ENCODE measurements around the gene LAMC2.

Gene LAMC2

DNA sequence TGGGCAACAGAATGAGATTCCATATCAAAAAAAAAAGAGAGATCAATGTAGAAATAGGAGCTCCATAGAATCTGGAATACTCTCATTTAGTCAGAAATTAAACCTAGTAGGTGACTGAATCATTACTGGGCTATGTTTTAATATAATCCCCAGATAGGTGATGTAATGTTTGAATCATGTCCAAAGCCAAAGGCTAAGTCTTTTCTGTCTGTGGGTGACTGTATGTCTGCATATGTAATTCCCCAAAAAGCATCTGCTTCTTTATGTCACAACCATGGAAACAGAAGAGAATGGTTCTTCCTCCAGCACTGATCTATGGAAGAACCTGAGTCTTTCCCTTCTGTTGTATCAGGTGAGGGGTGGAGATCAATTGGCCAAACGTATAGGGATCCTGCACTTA is 5.8 kb downstream of the LAMC2 start:
- H3K36me3 ChIP-seq (ENCODE audit: control insufficient read depth in 2 of 2, insufficient read depth in 2 of 2, low read length in 2 of 2) = no peaks in the 10 kb centered on the region
- peaks cover 2 to 3% of the 10 kb centered on the region in 2 donors for H3K4me1 ChIP-seq (ENCODE audit: control insufficient read depth in 2 of 2, insufficient read depth in 2 of 2, low read length in 2 of 2)
- H3K27ac ChIP-seq (ENCODE audit: low read depth in 2 of 2, low read length in 2 of 2) = no peak overlapping the region
- H3K27me3 ChIP-seq (ENCODE audit: control insufficient read depth in 2 of 2, insufficient read depth in 2 of 2, low read length in 2 of 2) = no peaks in the 10 kb centered on the region
- H3K9me3 ChIP-seq (ENCODE audit: control insufficient read depth in 2 of 2, low read length in 2 of 2) = no peaks in the 10 kb centered on the region
- H3K9ac ChIP-seq (ENCODE audit: low read depth in 1 of 2, low read length in 2 of 2) = no peak overlapping the region
- H3K4me3 ChIP-seq (ENCODE audit: low read length in 2 of 2) = no peak overlapping the region

- Histone ChIP-seq H3K27ac (ENCODE audit: low read depth in 2 of 2, low read length in 2 of 2) (no peak overlapping the region), H3K27me3 (ENCODE audit: control insufficient read depth in 2 of 2, insufficient read depth in 2 of 2, low read length in 2 of 2) (no peaks in the 10 kb centered on the region), H3K36me3 (ENCODE audit: control insufficient read depth in 2 of 2, insufficient read depth in 2 of 2, low read length in 2 of 2) (no peaks in the 10 kb centered on the region), H3K9ac (ENCODE audit: low read depth in 1 of 2, low read length in 2 of 2) (no peak overlapping the region), H3K4me1 (ENCODE audit: control insufficient read depth in 2 of 2, insufficient read depth in 2 of 2, low read length in 2 of 2) (peaks cover 0 to 3% of the 10 kb centered on the region in 2 donors), H3K4me3 (ENCODE audit: low read length in 2 of 2) (no peak overlapping the region), H3K9me3 (ENCODE audit: control insufficient read depth in 2 of 2, low read length in 2 of 2) (no peaks in the 10 kb centered on the region)
Observed at GRCh38 chr1:183193963-183194525, 8.0 kb downstream of the LAMC2 start.

- Histone ChIP-seq H3K9me3 (ENCODE audit: control insufficient read depth in 2 of 2, low read length in 2 of 2) (no peaks in the 10 kb centered on the region), H3K36me3 (ENCODE audit: control insufficient read depth in 2 of 2, insufficient read depth in 2 of 2, low read length in 2 of 2) (no peaks in the 10 kb centered on the region), H3K27ac (ENCODE audit: low read depth in 2 of 2, low read length in 2 of 2) (peak overlapping the region in 1 of 2 donors; percentile 69), H3K4me1 (ENCODE audit: control insufficient read depth in 2 of 2, insufficient read depth in 2 of 2, low read length in 2 of 2) (peaks cover 0 to 3% of the 10 kb centered on the region in 2 donors), H3K27me3 (ENCODE audit: control insufficient read depth in 2 of 2, insufficient read depth in 2 of 2, low read length in 2 of 2) (no peaks in the 10 kb centered on the region), H3K4me3 (ENCODE audit: low read length in 2 of 2) (no peak overlapping the region), H3K9ac (ENCODE audit: low read depth in 1 of 2, low read length in 2 of 2) (no peak overlapping the region)
Observed at GRCh38 chr1:183194527-183195141, 8.6 kb downstream of the LAMC2 start.

DNA sequence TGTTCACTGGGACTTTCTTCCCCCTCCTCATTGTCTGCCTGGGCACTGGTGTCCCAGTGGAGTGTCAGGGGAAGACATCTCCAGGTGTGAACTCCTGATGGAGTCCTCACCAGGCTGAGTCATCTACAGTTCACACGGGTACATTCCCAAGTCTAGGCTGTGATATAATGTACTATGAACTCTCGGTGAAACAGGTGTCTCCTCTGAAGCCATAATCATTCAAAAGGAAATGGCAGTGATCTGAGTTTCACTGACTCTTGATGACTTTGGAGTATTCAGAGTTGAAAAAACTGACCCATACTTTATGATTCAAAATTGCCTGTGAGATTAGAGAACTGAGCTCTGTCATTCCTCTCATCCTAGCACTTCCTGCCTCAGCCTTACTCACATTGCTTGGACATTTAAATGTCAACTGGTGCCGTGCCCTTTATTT is 9.1 kb downstream of the LAMC2 start:
- no peak overlapping the region for H3K4me3 ChIP-seq (ENCODE audit: low read length in 2 of 2)
- peak overlapping the region; percentile 49 to 69 for H3K27ac ChIP-seq (ENCODE audit: low read depth in 2 of 2, low read length in 2 of 2)

DNA sequence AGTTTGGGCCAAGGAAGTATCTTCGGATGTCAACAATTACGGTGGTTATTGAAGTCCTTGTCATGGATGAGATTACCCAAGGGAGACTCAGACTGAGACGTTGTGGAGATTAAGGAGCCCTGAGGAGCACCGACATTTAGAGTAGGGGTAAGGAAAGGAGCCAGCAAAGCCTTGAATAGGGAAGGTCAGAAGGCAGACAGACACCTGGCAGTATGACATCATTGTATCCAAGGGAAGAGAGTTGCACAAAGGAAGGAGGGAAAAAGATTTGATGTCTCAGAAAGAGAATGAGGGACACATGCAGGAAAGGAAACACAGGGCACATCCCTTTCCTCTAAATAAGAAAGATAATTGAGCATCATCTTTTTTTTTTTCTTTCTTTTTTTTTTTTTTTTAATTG is 11.7 kb downstream of the LAMC2 start:
- Histone ChIP-seq H3K36me3 (ENCODE audit: control insufficient read depth in 2 of 2, insufficient read depth in 2 of 2, low read length in 2 of 2) (no peaks in the 10 kb centered on the region), H3K9ac (ENCODE audit: low read depth in 1 of 2, low read length in 2 of 2) (no peak overlapping the region), H3K4me1 (ENCODE audit: control insufficient read depth in 2 of 2, insufficient read depth in 2 of 2, low read length in 2 of 2) (peaks cover 0 to 3% of the 10 kb centered on the region in 2 donors), H3K27me3 (ENCODE audit: control insufficient read depth in 2 of 2, insufficient read depth in 2 of 2, low read length in 2 of 2) (no peaks in the 10 kb centered on the region), H3K9me3 (ENCODE audit: control insufficient read depth in 2 of 2, low read length in 2 of 2) (no peaks in the 10 kb centered on the region), H3K4me3 (ENCODE audit: low read length in 2 of 2) (no peak overlapping the region), H3K27ac (ENCODE audit: low read depth in 2 of 2, low read length in 2 of 2) (no peak overlapping the region)

More for the DNA sequence above, 9.1 kb downstream of the LAMC2 start:
- no peak overlapping the region for H3K9ac ChIP-seq (ENCODE audit: low read depth in 1 of 2, low read length in 2 of 2)
- no peaks in the 10 kb centered on the region for H3K9me3 ChIP-seq (ENCODE audit: control insufficient read depth in 2 of 2, low read length in 2 of 2)
- H3K4me1 ChIP-seq (ENCODE audit: control insufficient read depth in 2 of 2, insufficient read depth in 2 of 2, low read length in 2 of 2) = peaks cover 0 to 3% of the 10 kb centered on the region in 2 donors
- no peaks in the 10 kb centered on the region for H3K36me3 ChIP-seq (ENCODE audit: control insufficient read depth in 2 of 2, insufficient read depth in 2 of 2, low read length in 2 of 2)
- H3K27me3 ChIP-seq (ENCODE audit: control insufficient read depth in 2 of 2, insufficient read depth in 2 of 2, low read length in 2 of 2) = no peaks in the 10 kb centered on the region

DNA sequence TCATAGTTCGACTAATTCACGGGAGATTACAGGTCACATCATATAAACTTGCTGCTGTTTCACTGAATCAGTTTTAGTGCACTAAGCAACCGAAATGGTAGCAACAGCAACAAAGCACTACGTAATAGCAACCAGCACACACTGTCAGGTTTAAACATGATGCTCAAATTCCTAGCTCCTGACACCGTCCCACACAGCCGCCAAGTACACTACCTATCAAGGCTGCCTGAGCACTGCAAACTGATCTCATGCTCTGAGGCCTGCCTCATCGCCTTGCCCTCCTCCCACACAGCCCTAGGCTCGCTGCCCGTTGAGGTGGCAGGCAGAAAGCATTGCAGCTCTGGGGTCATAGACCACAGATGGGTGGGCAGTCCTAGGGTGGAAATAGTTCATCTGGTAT is 12.4 kb downstream of the LAMC2 start:
- Histone ChIP-seq H3K4me3 (ENCODE audit: low read length in 2 of 2) (no peak overlapping the region), H3K36me3 (ENCODE audit: control insufficient read depth in 2 of 2, insufficient read depth in 2 of 2, low read length in 2 of 2) (no peaks in the 10 kb centered on the region), H3K9me3 (ENCODE audit: control insufficient read depth in 2 of 2, low read length in 2 of 2) (no peaks in the 10 kb centered on the region), H3K9ac (ENCODE audit: low read depth in 1 of 2, low read length in 2 of 2) (no peak overlapping the region), H3K4me1 (ENCODE audit: control insufficient read depth in 2 of 2, insufficient read depth in 2 of 2, low read length in 2 of 2) (peaks cover 0 to 3% of the 10 kb centered on the region in 2 donors), H3K27ac (ENCODE audit: low read depth in 2 of 2, low read length in 2 of 2) (no peak overlapping the region), H3K27me3 (ENCODE audit: control insufficient read depth in 2 of 2, insufficient read depth in 2 of 2, low read length in 2 of 2) (no peaks in the 10 kb centered on the region)

GRCh38 chr1:183199304-183199703 is 13.2 kb downstream of the LAMC2 start:
- peaks cover 0 to 3% of the 10 kb centered on the region in 2 donors for H3K4me1 ChIP-seq (ENCODE audit: control insufficient read depth in 2 of 2, insufficient read depth in 2 of 2, low read length in 2 of 2)
- H3K27ac ChIP-seq (ENCODE audit: low read depth in 2 of 2, low read length in 2 of 2) = no peak overlapping the region
- no peak overlapping the region for H3K4me3 ChIP-seq (ENCODE audit: low read length in 2 of 2)
- H3K36me3 ChIP-seq (ENCODE audit: control insufficient read depth in 2 of 2, insufficient read depth in 2 of 2, low read length in 2 of 2) = no peaks in the 10 kb centered on the region
- H3K9ac ChIP-seq (ENCODE audit: low read depth in 1 of 2, low read length in 2 of 2) = no peak overlapping the region
- H3K9me3 ChIP-seq (ENCODE audit: control insufficient read depth in 2 of 2, low read length in 2 of 2) = no peaks in the 10 kb centered on the region
- H3K27me3 ChIP-seq (ENCODE audit: control insufficient read depth in 2 of 2, insufficient read depth in 2 of 2, low read length in 2 of 2) = no peaks in the 10 kb centered on the region

GRCh38 chr1:183200451-183200850 is 14.4 kb downstream of the LAMC2 start:
- no peaks in the 10 kb centered on the region for H3K4me1 ChIP-seq (ENCODE audit: control insufficient read depth in 2 of 2, insufficient read depth in 2 of 2, low read length in 2 of 2)
- no peak overlapping the region for H3K27ac ChIP-seq (ENCODE audit: low read depth in 2 of 2, low read length in 2 of 2)
- no peaks in the 10 kb centered on the region for H3K9me3 ChIP-seq (ENCODE audit: control insufficient read depth in 2 of 2, low read length in 2 of 2)
- H3K4me3 ChIP-seq (ENCODE audit: low read length in 2 of 2) = no peak overlapping the region
- H3K27me3 ChIP-seq (ENCODE audit: control insufficient read depth in 2 of 2, insufficient read depth in 2 of 2, low read length in 2 of 2) = no peaks in the 10 kb centered on the region
- no peaks in the 10 kb centered on the region for H3K36me3 ChIP-seq (ENCODE audit: control insufficient read depth in 2 of 2, insufficient read depth in 2 of 2, low read length in 2 of 2)
- no peak overlapping the region for H3K9ac ChIP-seq (ENCODE audit: low read depth in 1 of 2, low read length in 2 of 2)

- H3K4me1 ChIP-seq (ENCODE audit: control insufficient read depth in 2 of 2, insufficient read depth in 2 of 2, low read length in 2 of 2) = no peaks in the 10 kb centered on the region
- H3K36me3 ChIP-seq (ENCODE audit: control insufficient read depth in 2 of 2, insufficient read depth in 2 of 2, low read length in 2 of 2) = no peaks in the 10 kb centered on the region
- H3K9me3 ChIP-seq (ENCODE audit: control insufficient read depth in 2 of 2, low read length in 2 of 2) = no peaks in the 10 kb centered on the region
- no peaks in the 10 kb centered on the region for H3K27me3 ChIP-seq (ENCODE audit: control insufficient read depth in 2 of 2, insufficient read depth in 2 of 2, low read length in 2 of 2)
- no peak overlapping the region for H3K4me3 ChIP-seq (ENCODE audit: low read length in 2 of 2)
- H3K27ac ChIP-seq (ENCODE audit: low read depth in 2 of 2, low read length in 2 of 2) = no peak overlapping the region
- H3K9ac ChIP-seq (ENCODE audit: low read depth in 1 of 2, low read length in 2 of 2) = no peak overlapping the region
Observed at GRCh38 chr1:183203094-183203493, 17.0 kb downstream of the LAMC2 start.

- Histone ChIP-seq H3K9ac (ENCODE audit: low read depth in 1 of 2, low read length in 2 of 2) (no peak overlapping the region), H3K4me1 (ENCODE audit: control insufficient read depth in 2 of 2, insufficient read depth in 2 of 2, low read length in 2 of 2) (no peaks in the 10 kb centered on the region), H3K27me3 (ENCODE audit: control insufficient read depth in 2 of 2, insufficient read depth in 2 of 2, low read length in 2 of 2) (no peaks in the 10 kb centered on the region), H3K36me3 (ENCODE audit: control insufficient read depth in 2 of 2, insufficient read depth in 2 of 2, low read length in 2 of 2) (peaks cover 0 to 4% of the 10 kb centered on the region in 2 donors), H3K27ac (ENCODE audit: low read depth in 2 of 2, low read length in 2 of 2) (no peak overlapping the region), H3K4me3 (ENCODE audit: low read length in 2 of 2) (no peak overlapping the region), H3K9me3 (ENCODE audit: control insufficient read depth in 2 of 2, low read length in 2 of 2) (no peaks in the 10 kb centered on the region)
Observed at GRCh38 chr1:183205196-183205781, 19.2 kb downstream of the LAMC2 start.

Measured in mucosa of rectum (tissue), 2 donors.